Measurements from ENCODE around the gene CALM3.

Gene CALM3

GRCh38 chr19:46600384-46601317 is 479 bp upstream of the CALM3 start:
- peak; percentile 95 for DNase-seq

- DNase-seq, result no peak
These were observed 1.5 kb downstream of the CALM3 start for GRCh38 chr19:46602392-46603194.

GRCh38 chr19:46603195-46603637 is 2.1 kb downstream of the CALM3 start:
- no peak for DNase-seq

- no peak for DNase-seq
These were observed 2.7 kb downstream of the CALM3 start for GRCh38 chr19:46603752-46604231.

GRCh38 chr19:46604781-46605355 is 3.7 kb downstream of the CALM3 start:
- DNase-seq, result no peak

GRCh38 chr19:46605356-46605821 is 4.3 kb downstream of the CALM3 start:
- no peak for DNase-seq

GRCh38 chr19:46606019-46606418 is 4.9 kb downstream of the CALM3 start:
- DNase-seq, result no peak

- no peak for DNase-seq
These were observed 5.7 kb downstream of the CALM3 start for GRCh38 chr19:46606681-46607447.

- no peak for DNase-seq
These were observed 6.3 kb downstream of the CALM3 start for GRCh38 chr19:46607448-46607841.

GRCh38 chr19:46608178-46608577 is 7.0 kb downstream of the CALM3 start:
- DNase-seq, result no peak

- DNase-seq, result no peak
These were observed 7.6 kb downstream of the CALM3 start for GRCh38 chr19:46608581-46609345.

GRCh38 chr19:46609511-46610412 is 8.6 kb downstream of the CALM3 start:
- no peak for DNase-seq

- no peak for DNase-seq
These were observed 9.3 kb downstream of the CALM3 start for GRCh38 chr19:46610413-46610775.

- no peak for DNase-seq
These were observed 10.0 kb downstream of the CALM3 start for GRCh38 chr19:46610851-46611770.

- DNase-seq, result no peak
These were observed 10.6 kb downstream of the CALM3 start for GRCh38 chr19:46611776-46612175.

- DNase-seq, result no peak
These were observed 12.4 kb downstream of the CALM3 start for GRCh38 chr19:46613525-46613924.

- DNase-seq, result peak; percentile 85
These were observed 13.1 kb downstream of the CALM3 start for GRCh38 chr19:46614114-46614722.

GRCh38 chr19:46615966-46616365 is 14.8 kb downstream of the CALM3 start:
- no peak for DNase-seq
